Measurements from ENCODE around the gene DEAF1.

The DEAF1 gene

GRCh38 chr11:608791-609251, 86.2 kb downstream of the DEAF1 start:
- no peak for DNase-seq

- DNase-seq = no peak
Measured at GRCh38 chr11:607971-608659, 86.9 kb downstream of the DEAF1 start.

GRCh38 chr11:607020-607780, 87.8 kb downstream of the DEAF1 start:
- DNase-seq = no peak

GRCh38 chr11:606245-606644, 88.8 kb downstream of the DEAF1 start:
- no peak for DNase-seq

GRCh38 chr11:605286-606129, 89.5 kb downstream of the DEAF1 start:
- no peak for DNase-seq

GRCh38 chr11:603154-603553, 91.9 kb downstream of the DEAF1 start:
- DNase-seq = no peak

- no peak for DNase-seq
Measured at GRCh38 chr11:601573-602245, 93.3 kb downstream of the DEAF1 start.

GRCh38 chr11:598005-598680, 96.9 kb downstream of the DEAF1 start:
- DNase-seq = no peak

GRCh38 chr11:597166-597725, 97.8 kb downstream of the DEAF1 start:
- no peak for DNase-seq

- no peak for DNase-seq
Measured at GRCh38 chr11:596374-596773, 98.6 kb downstream of the DEAF1 start.

GRCh38 chr11:595400-595799, 99.6 kb downstream of the DEAF1 start:
- DNase-seq = no peak

Measured in fibroblast of skin of right quadriceps (primary cell).